Fibroblast of lung (primary cell): ENCODE measurements around the gene TTC31. TPM values are rescaled to one million over a fixed set of nuclear protein-coding genes. Genes with fewer than 3 reads are reported as not detected.

Experiments used
- DNase-seq, 2 donors: peaks; one replicate each; pipeline versions ENCODE4 v3.0.0 to v3.0.0-alpha.2; 2010; ENCODE audit warnings: low read depth in 2 of 2
- H2AFZ ChIP-seq: 2 replicates; pipeline ENCODE4 v1.5.1; 2012; ENCODE audit warnings: low read length, control low read depth, inconsistent platforms
- H3K27ac ChIP-seq: 2 replicates; pipeline ENCODE4 v1.5.1; 2011; ENCODE audit warnings: low read length, control low read depth; ENCODE audit not compliant: insufficient read depth
- H3K27me3 ChIP-seq: 2 replicates; pipeline ENCODE4 v1.5.1; 2011; ENCODE audit warnings: mild to moderate bottlenecking, low read length; ENCODE audit not compliant: control insufficient read depth, insufficient read depth
- H3K36me3 ChIP-seq: 2 replicates; pipeline ENCODE4 v1.5.1; 2011; ENCODE audit warnings: low read length; ENCODE audit not compliant: control insufficient read depth, insufficient read depth
- H3K4me1 ChIP-seq: 2 replicates; pipeline ENCODE4 v1.5.1; 2011; ENCODE audit warnings: low read length; ENCODE audit not compliant: control insufficient read depth, insufficient read depth; ENCODE audit errors: extremely low read depth
- H3K4me2 ChIP-seq: 2 replicates; pipeline ENCODE4 v1.5.1; 2011; ENCODE audit warnings: low read length, control low read depth; ENCODE audit not compliant: insufficient read depth; ENCODE audit errors: extremely low read depth
- H3K4me3 ChIP-seq, 4 experiments: fragments of 200-600 bp in 1 of 4; sonication (generic) in 1 of 4; replicated peaks in 1 of 4; 2 replicates each; pipeline ENCODE4 v1.5.1; 2011 to 2016; ENCODE audit warnings: low read length in 4 of 4, low read depth in 3 of 4, mild to moderate bottlenecking in 3 of 4, control low read depth in 2 of 4, inconsistent platforms in 1 of 4, mixed read lengths in 1 of 4; ENCODE audit not compliant: insufficient read depth in 1 of 4; ENCODE audit errors: control extremely low read depth in 1 of 4
- H3K79me2 ChIP-seq: 2 replicates; pipeline ENCODE4 v1.5.1; 2012; ENCODE audit warnings: mild to moderate bottlenecking, low read length, inconsistent platforms; ENCODE audit not compliant: control insufficient read depth, insufficient read depth
- H3K9ac ChIP-seq: 2 replicates; pipeline ENCODE4 v1.5.1; 2011; ENCODE audit warnings: mild to moderate bottlenecking, low read length, control low read depth; ENCODE audit not compliant: insufficient read depth
- H3K9me3 ChIP-seq: 2 replicates; pipeline ENCODE4 v1.5.1; 2012; ENCODE audit warnings: low read depth, low read length; ENCODE audit not compliant: control insufficient read depth, insufficient read depth
- H4K20me1 ChIP-seq: 2 replicates; pipeline ENCODE4 v1.5.1; 2011; ENCODE audit warnings: low read length; ENCODE audit not compliant: control insufficient read depth, insufficient read depth; ENCODE audit errors: extremely low read depth
- CTCF ChIP-seq, 2 donors: IDR thresholded peaks in 1 of 2; conservative IDR thresholded peaks in 1 of 2; 1 replicate in 1 of 2; 2 replicates in 1 of 2; pipeline ENCODE4 v1.5.1; 2011 to 2012; ENCODE audit warnings: low read length in 2 of 2, control low read depth in 1 of 2, inconsistent platforms in 1 of 2, low read depth in 1 of 2, mild to moderate bottlenecking in 1 of 2
- EZH2 ChIP-seq: IDR thresholded peaks from 2 replicates; pipeline ENCODE4 v1.5.1; 2012; ENCODE audit warnings: low read length, control low read depth, mild to moderate bottlenecking; ENCODE audit errors: missing control alignments
- polyA plus RNA-seq, 2 donors: library from polyadenylated mRNA; depleted of rRNA in 1 of 2; stranded (reverse) in 1 of 2; unstranded in 1 of 2; fragments of >200 nt; gene quantifications; 2 replicates each; pipeline ENCODE4 v1.2.1, GENCODE V29; 2011 to 2012; ENCODE audit warnings: missing spikeins in 1 of 2
- total RNA-seq: library from RNA; depleted of rRNA; stranded (reverse); fragments of >200 nt; gene quantifications from 2 replicates; pipeline ENCODE4 v1.2.1, GENCODE V29; 2014

The TTC31 gene
- total and polyA plus RNA-seq, 2 donors (not counting 1 experiment from before 2014, with no cell fraction given), result 10.7 to 11.8 TPM

- Histone ChIP-seq H3K27ac (no peak overlapping the region), H3K9me3 (no peaks in the 10 kb centered on the region), H3K4me2 (no peak overlapping the region), H3K36me3 (peaks cover 5% of the 10 kb centered on the region), H3K9ac (no peak overlapping the region), H3K4me3 (no peak overlapping the region), H3K4me1 (no peaks in the 10 kb centered on the region), H2AFZ (no peak overlapping the region), H4K20me1 (no peaks in the 10 kb centered on the region), H3K27me3 (peaks cover 2% of the 10 kb centered on the region), H3K79me2 (no peaks in the 10 kb centered on the region)
- TF ChIP-seq CTCF (conservative IDR thresholded peaks at IDR 0.05 in 1 of 2, IDR thresholded peaks at IDR 0.05 in 1 of 2; ENCODE audit: low read depth in 1 of 2, low read length in 2 of 2) (no peak), EZH2 (no peak)
- DNase-seq, result no peak
These were observed 54.3 kb downstream of the TTC31 start for GRCh38 chr2:74537140-74537539.

GRCh38 chr2:74538881-74539339, 56.0 kb downstream of the TTC31 start:
- Histone ChIP-seq H3K4me2 (no peak overlapping the region), H3K27me3 (peaks cover 2% of the 10 kb centered on the region), H2AFZ (no peak overlapping the region), H3K36me3 (peaks cover 1% of the 10 kb centered on the region), H4K20me1 (no peaks in the 10 kb centered on the region), H3K79me2 (no peaks in the 10 kb centered on the region), H3K9ac (no peak overlapping the region), H3K4me3 (no peak overlapping the region), H3K4me1 (no peaks in the 10 kb centered on the region), H3K9me3 (no peaks in the 10 kb centered on the region), H3K27ac (no peak overlapping the region)
- TF ChIP-seq EZH2, result no peak
- no peak for TF ChIP-seq CTCF (conservative IDR thresholded peaks at IDR 0.05 in 1 of 2, IDR thresholded peaks at IDR 0.05 in 1 of 2; ENCODE audit: low read depth in 1 of 2, low read length in 2 of 2)
- DNase-seq, result no peak

- TF ChIP-seq EZH2 (no peak), CTCF (conservative IDR thresholded peaks at IDR 0.05 in 1 of 2, IDR thresholded peaks at IDR 0.05 in 1 of 2; ENCODE audit: low read depth in 1 of 2, low read length in 2 of 2) (no peak)
- no peak overlapping the region for H3K4me2 ChIP-seq
- no peaks in the 10 kb centered on the region for H4K20me1 ChIP-seq
- H3K9ac ChIP-seq, result no peak overlapping the region
- DNase-seq, result no peak
- H3K4me1 ChIP-seq, result no peaks in the 10 kb centered on the region
- no peak overlapping the region for H2AFZ ChIP-seq
- no peaks in the 10 kb centered on the region for H3K9me3 ChIP-seq
- H3K79me2 ChIP-seq, result no peaks in the 10 kb centered on the region
- no peaks in the 10 kb centered on the region for H3K36me3 ChIP-seq
- H3K27me3 ChIP-seq, result peaks cover 2% of the 10 kb centered on the region
- H3K27ac ChIP-seq, result no peak overlapping the region
- H3K4me3 ChIP-seq, result no peak overlapping the region
These were observed 57.4 kb downstream of the TTC31 start for GRCh38 chr2:74540291-74540690.
